Myocyte (in vitro differentiated cells): Measurements from ENCODE around the gene TNIK. TPM values are rescaled to one million over a fixed set of nuclear protein-coding genes. Genes with fewer than 3 reads are reported as not detected.

Experiments
- DNase-seq: peaks from one replicate; pipeline ENCODE4 v3.0.0-alpha.2; 2012; ENCODE audit warnings: low read depth
- total RNA-seq: library from RNA; depleted of rRNA; stranded (reverse); fragments of >200 nt; gene quantifications from 2 replicates; pipeline ENCODE4 v1.2.3, GENCODE V29; 2014

TNIK gene
- total RNA-seq, 1 donor from 2014 or later: 6.7 TPM

DNA sequence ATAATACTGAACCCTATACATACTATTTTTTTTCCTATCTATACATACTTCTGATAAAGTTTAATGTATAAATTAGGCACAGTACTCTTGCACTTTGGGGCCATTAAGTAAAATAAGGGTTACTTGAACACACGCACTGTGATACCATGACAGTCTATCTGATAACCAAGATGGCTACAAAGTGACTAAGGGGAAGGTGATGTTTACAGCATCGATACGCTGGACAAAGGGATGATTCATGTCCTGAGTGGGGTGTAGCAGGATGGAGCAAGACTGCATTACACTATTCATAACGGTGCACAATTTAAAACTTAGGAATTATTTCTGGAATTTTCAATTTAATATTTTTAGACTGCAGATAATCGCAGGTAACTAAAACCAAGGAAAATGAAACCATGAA, 403.7 kb downstream of the TNIK start:
- no peak for DNase-seq

GRCh38 chr3:171055336-171056178, 404.6 kb downstream of the TNIK start:
- DNase-seq: no peak

GRCh38 chr3:171054921-171055320, 405.3 kb downstream of the TNIK start:
- no peak for DNase-seq

- DNase-seq: no peak
Measured at GRCh38 chr3:171054231-171054630, 406.0 kb downstream of the TNIK start.

DNA sequence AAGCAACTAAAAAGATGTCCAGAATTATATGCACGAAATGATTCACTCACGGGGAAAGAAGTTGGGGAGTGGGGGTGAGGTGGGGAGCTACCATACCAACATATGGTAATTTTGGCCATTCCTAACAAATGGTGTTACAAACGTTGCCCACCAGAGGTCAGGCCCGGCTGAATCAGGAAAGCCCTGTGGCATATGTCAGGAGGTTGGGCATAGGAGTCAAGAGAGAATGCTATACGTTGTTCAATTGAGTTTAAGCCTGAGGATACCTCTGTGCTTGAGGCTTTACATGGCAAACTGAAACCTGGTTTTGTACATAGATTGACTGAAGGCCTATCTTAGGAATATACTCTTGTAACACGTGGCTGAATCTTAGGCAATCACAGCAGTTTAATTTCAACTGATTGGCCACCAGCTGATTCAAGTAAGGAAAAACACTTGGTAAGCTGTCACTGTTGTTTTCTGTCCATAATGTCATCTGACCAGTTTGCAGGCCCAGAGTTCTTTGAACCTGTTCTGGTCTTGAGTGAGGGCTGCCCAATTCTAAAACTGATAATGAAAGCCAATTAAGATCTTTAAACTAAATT, 410.3 kb downstream of the TNIK start:
- peak; percentile 54 for DNase-seq

- no peak for DNase-seq
Measured at GRCh38 chr3:171046760-171047159, 413.4 kb downstream of the TNIK start.

- DNase-seq: peak; percentile 78
Measured at GRCh38 chr3:171044835-171045793, 415.1 kb downstream of the TNIK start.

DNA sequence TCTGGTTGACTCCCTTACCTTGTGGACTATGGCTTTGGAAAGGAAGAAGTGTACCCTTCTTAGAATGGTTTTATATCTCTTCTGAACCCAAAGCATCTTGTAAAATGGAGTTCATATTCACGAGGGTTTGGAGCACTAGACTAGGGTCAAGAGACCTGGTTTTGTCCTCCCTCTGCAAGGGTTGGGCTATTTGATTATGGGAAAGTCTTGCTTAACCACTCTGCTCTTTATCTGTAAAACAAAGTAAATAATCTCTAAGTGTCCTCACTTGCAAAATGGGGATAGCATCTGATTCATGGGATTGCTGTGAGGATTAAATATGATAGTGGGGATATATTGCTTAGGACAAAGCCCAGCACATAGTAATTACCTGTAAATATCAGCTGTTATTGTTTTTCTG, 415.8 kb downstream of the TNIK start:
- DNase-seq: no peak

DNA sequence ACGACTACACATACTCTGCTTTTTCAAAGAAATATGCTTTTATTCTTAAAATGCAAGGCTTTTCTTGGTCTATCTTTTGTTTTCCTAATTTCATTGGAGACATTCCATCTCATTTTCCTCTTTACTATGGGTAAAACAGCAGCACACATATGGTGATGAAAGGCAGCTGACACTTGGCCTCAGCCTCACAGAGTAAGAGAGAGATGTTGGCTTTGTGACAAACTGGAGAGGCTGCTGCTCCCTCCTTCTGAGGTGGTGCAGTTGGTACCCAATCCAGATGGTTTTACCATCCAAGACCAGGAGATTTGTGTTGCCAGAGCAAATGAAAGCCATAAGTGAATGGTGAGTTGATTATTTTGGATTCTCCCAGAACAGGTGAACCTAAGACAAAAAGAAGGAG, 420.5 kb downstream of the TNIK start:
- peak; percentile 17 for DNase-seq

GRCh38 chr3:171038342-171038741, 421.9 kb downstream of the TNIK start:
- DNase-seq: no peak

GRCh38 chr3:171028779-171029232, 431.4 kb downstream of the TNIK start:
- DNase-seq: peak; percentile 80

GRCh38 chr3:171028025-171028778, 432.0 kb downstream of the TNIK start:
- DNase-seq: peak; percentile 87

DNA sequence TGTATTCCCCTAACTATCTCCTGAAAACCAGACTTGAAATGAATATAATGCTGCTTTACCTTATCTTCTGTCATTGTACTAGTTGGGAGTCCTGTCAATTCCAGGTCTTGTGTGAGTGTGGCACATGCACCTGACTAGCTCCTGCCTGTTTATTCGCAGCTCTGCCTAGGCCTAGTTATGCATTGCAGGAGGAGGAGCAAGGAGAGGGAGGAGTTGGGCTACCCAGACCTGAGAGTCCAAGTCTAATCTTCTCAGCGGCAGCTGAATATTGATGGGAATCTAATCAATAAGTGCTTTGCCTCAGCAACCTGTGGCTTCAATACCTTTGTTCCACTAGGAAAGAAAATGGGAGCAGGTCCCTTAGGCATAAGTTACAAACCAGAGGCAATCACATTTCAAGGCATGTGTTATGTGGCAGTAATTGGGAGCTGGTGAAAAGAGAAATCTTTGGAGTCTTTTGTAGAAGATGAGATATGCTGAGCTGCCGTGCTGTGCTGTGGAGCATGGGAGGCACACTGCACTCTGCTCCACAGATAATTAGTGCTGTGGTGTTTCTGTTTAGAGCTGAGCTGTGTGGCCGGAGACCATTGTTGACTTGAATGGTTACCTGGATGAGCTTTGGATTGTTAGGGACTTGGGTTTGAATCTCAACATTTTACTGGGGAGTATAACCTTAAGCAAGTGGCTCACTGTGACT, 433.5 kb downstream of the TNIK start, which contains the start of gene SLC2A2:
Gene SLC2A2, minus strand, starts transcription at position 124 of the 697 bp plus-strand sequence. Its CDS starts 50 bp downstream, at position 74.
- DNase-seq: no peak

GRCh38 chr3:171023566-171023965, 436.6 kb downstream of the TNIK start:
- no peak for DNase-seq

DNA sequence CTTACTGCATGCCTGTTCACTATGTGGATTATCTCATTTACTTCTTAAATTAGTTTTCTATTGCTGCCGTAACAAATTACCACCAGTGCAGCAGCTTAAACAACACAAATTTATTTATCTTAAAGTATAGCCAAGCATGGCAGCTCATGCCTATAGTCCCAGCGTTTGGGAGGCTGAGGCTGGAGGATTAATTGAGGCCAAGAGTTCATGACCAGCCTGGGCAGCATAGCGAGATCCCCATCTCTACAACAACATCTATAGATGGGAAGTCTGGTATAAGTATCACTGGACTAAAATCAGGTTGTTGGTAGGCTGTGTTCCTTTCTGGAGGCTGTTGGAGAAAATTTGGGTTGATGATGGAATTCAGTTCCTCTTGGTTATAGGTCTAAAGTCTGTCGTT, 438.8 kb downstream of the TNIK start:
- no peak for DNase-seq

DNA sequence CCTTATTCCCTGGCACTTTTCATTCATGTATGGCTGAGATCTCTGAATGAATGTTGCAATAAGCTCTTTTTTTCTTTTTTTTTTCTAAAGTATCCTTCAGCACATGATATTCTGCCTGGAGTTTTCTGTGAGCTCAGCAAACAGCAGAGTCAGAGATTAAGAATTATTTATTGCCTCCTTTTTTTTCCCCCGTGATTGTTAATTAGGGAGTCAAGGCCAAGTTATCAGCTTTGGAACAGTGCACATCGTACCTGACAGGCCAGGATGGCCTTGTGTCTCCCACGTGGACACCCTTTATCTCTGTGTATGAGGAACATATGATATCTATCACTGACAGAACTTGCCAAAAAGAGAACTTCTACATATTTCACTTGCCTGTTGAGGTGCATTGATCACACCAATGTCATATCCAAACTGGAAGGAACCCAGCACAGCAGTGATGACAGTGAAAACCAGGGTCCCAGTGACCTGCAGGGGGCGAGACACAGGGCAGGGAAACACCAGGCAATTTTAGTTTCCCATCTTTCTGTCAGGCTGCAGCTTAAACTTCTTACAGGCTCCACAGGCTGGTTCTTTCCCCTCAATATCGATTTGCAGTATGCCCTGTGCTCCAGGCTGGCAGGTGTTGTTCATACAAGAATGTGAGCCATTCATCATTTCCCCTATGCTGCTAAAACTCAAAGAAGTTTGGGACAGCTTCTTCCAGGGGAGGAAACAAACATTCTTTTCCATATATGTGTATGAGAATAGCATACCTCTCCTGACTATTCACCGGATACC, 441.9 kb downstream of the TNIK start:
- no peak for DNase-seq

- DNase-seq: no peak
Measured at GRCh38 chr3:171013822-171014748, 446.1 kb downstream of the TNIK start.

GRCh38 chr3:171011873-171012336, 448.3 kb downstream of the TNIK start:
- no peak for DNase-seq
